ENCODE data around the gene RAD51B. TPM values are rescaled to one million over a fixed set of nuclear protein-coding genes. Genes with fewer than 3 reads are reported as not detected.
A peak's percentile ranks its signal among the peaks of the same experiment; 100 is the strongest.

Gene RAD51B
- total and polyA plus RNA-seq, 2 of the 13 experiments (the other 11 are each of a cell fraction or from before 2014, with no cell fraction given) = 7.0 to 9.5 TPM

DNA sequence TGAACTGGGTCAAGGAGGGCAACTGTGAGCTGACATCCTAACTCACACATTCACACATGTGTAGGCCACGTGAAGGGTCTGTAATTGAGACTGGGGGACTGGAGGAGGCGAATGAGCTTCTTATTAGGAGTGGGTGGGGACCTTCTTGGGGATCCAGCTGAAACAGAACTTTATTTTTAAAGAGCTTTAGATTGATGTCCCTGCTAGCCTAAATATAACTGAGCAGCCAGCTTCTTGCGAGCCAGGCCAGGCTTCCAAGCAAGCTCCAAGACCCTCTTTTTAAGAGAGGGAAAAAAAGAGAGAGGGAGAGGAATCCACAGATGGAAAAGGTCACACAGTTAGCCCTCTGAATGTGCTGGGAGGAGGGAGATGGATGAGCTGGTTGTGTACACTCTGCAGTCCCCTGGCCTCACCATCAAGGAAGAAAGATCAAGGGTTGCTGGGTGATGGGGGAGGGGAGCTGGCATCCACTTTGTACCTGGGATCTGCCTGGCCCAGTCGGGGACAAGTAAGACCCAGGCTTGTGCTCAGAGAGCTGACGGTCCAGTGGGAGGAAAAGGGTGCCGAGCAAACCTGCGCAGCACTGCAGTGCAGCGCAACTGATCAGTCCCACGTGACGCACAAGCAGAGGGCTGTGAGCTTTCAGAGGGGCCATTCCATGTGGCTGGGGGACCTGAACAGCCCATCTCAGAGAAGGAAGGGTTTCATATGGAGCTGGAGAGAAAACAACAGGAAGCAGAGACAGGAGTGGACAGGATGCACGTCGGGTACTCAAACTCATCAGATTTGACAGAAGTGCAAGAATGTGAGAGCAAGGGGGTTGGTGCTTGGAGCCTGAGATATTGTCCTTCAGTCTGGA, 818.8 kb downstream of the RAD51B start (continued):
- peak; percentile 74 for TF ChIP-seq ZNF687 (CRISPR knock-in tag; IDR thresholded peaks at IDR 0.05)
- TF ChIP-seq NR2F6 (IDR thresholded peaks at IDR 0.05) = peak; percentile 61
- TF ChIP-seq NR2F6 (CRISPR knock-in tag; IDR thresholded peaks at IDR 0.05) = peak; percentile 80
- TF ChIP-seq CAMTA2 (CRISPR knock-in tag; IDR thresholded peaks at IDR 0.05; ENCODE audit: borderline replicate concordance) = no peak
- no peak for TF ChIP-seq JUN (CRISPR knock-in tag; IDR thresholded peaks at IDR 0.05)
- TF ChIP-seq NFKB2 (CRISPR knock-in tag; IDR thresholded peaks at IDR 0.05; ENCODE audit: borderline replicate concordance) = peak; percentile 48; the same call in 1 of the 2 replicates
- TF ChIP-seq BCL6 (CRISPR knock-in tag; IDR thresholded peaks at IDR 0.05) = 0 out of 2 replicates have a peak, but pooled peaks have one; percentile 17
- no peak for TF ChIP-seq CENPX (CRISPR knock-in tag; IDR thresholded peaks at IDR 0.05)
- no peak for TF ChIP-seq NCOA2 (CRISPR knock-in tag; IDR thresholded peaks at IDR 0.05)
- TF ChIP-seq ZNF350 (CRISPR knock-in tag; IDR thresholded peaks at IDR 0.05; ENCODE audit: borderline replicate concordance, low read depth) = 0 out of 2 replicates have a peak, but pooled peaks have one; percentile 36
- TF ChIP-seq NR3C1 (CRISPR knock-in tag; IDR thresholded peaks at IDR 0.05) = no peak
- TF ChIP-seq FOXC1 (CRISPR knock-in tag; IDR thresholded peaks at IDR 0.05; ENCODE audit: borderline replicate concordance) = 0 out of 2 replicates have a peak, but pooled peaks have one; percentile 28
- peak; percentile 20; the same call in 1 of the 2 replicates for TF ChIP-seq POGZ (CRISPR knock-in tag; IDR thresholded peaks at IDR 0.05)
- peak; percentile 59 for TF ChIP-seq KDM6A (CRISPR knock-in tag; IDR thresholded peaks at IDR 0.05; ENCODE audit: low read depth)
- peak; percentile 56 for TF ChIP-seq RARA (CRISPR knock-in tag; IDR thresholded peaks at IDR 0.05)
- no peak for TF ChIP-seq SP140L (CRISPR knock-in tag; IDR thresholded peaks at IDR 0.05; ENCODE audit: borderline replicate concordance)
- TF ChIP-seq GZF1 (CRISPR knock-in tag; IDR thresholded peaks at IDR 0.05) = no peak
- TF ChIP-seq, protein P1, sequence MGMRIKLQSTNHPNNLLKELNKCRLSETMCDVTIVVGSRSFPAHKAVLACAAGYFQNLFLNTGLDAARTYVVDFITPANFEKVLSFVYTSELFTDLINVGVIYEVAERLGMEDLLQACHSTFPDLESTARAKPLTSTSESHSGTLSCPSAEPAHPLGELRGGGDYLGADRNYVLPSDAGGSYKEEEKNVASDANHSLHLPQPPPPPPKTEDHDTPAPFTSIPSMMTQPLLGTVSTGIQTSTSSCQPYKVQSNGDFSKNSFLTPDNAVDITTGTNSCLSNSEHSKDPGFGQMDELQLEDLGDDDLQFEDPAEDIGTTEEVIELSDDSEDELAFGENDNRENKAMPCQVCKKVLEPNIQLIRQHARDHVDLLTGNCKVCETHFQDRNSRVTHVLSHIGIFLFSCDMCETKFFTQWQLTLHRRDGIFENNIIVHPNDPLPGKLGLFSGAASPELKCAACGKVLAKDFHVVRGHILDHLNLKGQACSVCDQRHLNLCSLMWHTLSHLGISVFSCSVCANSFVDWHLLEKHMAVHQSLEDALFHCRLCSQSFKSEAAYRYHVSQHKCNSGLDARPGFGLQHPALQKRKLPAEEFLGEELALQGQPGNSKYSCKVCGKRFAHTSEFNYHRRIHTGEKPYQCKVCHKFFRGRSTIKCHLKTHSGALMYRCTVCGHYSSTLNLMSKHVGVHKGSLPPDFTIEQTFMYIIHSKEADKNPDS (CRISPR knock-in tag; IDR thresholded peaks at IDR 0.05) = 0 out of 2 replicates have a peak, but pooled peaks have one; percentile 51
- 0 out of 2 replicates have a peak, but pooled peaks have one; percentile 65 for TF ChIP-seq FOXO4 (CRISPR knock-in tag; conservative IDR thresholded peaks at IDR 0.05)
- peak in 1 of 2 experiments; percentile 41; a peak in 1 of 4 replicates for TF ChIP-seq EP300 (IDR thresholded peaks at IDR 0.05; ENCODE audit: low read depth in 2 of 2, low read length in 2 of 2)
- 0 out of 2 replicates have a peak, but pooled peaks have one; percentile 19 for TF ChIP-seq EP300 (CRISPR knock-in tag; IDR thresholded peaks at IDR 0.05; ENCODE audit: borderline replicate concordance)

Data from HepG2 (cell line).